Peyer's patch (tissue), 4 donors: ENCODE measurements around the gene CEACAM4.

Experiments used
- CTCF ChIP-seq, 6 experiments: fragments of 450-650 bp in 4 of 6; fragments of 200-600 bp in 2 of 6; sonication (generic) in 1 of 6; IDR thresholded peaks; one replicate each; pipeline ENCODE4 v1.5.1; 2017 to 2019; ENCODE audit warnings: antibody characterized with exemption in 6 of 6, mild to moderate bottlenecking in 3 of 6, moderate library complexity in 1 of 6
- POLR2A ChIP-seq, 2 donors: fragments of 450-650 bp; IDR thresholded peaks; one replicate each; pipeline ENCODE4 v1.5.1; 2017; ENCODE audit warnings: antibody characterized with exemption in 2 of 2, mild to moderate bottlenecking in 2 of 2, moderate library complexity in 2 of 2

- no peak for TF ChIP-seq POLR2A (IDR thresholded peaks at IDR 0.05)
- peak in 3 of 6 experiments; percentile 1 to 37 (median 19) for TF ChIP-seq CTCF (IDR thresholded peaks at IDR 0.05)
Observed at GRCh38 chr19:41646589-41647204, 19.8 kb upstream of the CEACAM4 start.
